Activated CD4-positive, alpha-beta T cell treated with anti-CD3 and anti-CD28 coated beads, Interleukin-2, amount 10 ng/mL, durations not matched to agents 7 days and 5 days (primary cell): ENCODE data around the gene AIM2. TPM values are rescaled to one million over a fixed set of nuclear protein-coding genes. Genes with fewer than 3 reads are reported as not detected.

Source experiments
- total RNA-seq, 2 experiments: library from RNA; stranded (reverse); gene quantifications; one replicate each; pipeline ENCODE4 v1.2.3, GENCODE V29; 2021

AIM2 gene
- total RNA-seq, 2 experiments from 2014 or later = 4.2 to 5.7 TPM

Other genes starting within 250 kb of the AIM2 start
- not detected for gene MNDA, start 245.4 kb downstream of the AIM2 start, total RNA-seq
- gene PYHIN1, start 145.2 kb downstream of the AIM2 start, total RNA-seq = 10 to 100 TPM; 18.8 to 25.2 TPM
- gene IFI16, start 66.9 kb downstream of the AIM2 start, total RNA-seq = 100 to 1,000 TPM; 300 to 342 TPM
- gene CADM3, start 94.8 kb upstream of the AIM2 start, total RNA-seq = not detected
- gene ACKR1, start 128.1 kb upstream of the AIM2 start, total RNA-seq = not detected
- not detected for gene FCER1A, start 225.6 kb upstream of the AIM2 start, total RNA-seq